Naive B cell (primary cell): Measurements from ENCODE around the gene CRACDL. TPM values are rescaled to one million over a fixed set of nuclear protein-coding genes. Genes with fewer than 3 reads are reported as not detected.

Source experiments
- ATAC-seq, 2 donors: fragments of 150-1000 bp; cut with Tn5 transposase; 2 replicates each; pipeline ENCODE4 v1.10.0; 2021; ENCODE audit warnings: low read depth in 2 of 2, mild to moderate bottlenecking in 2 of 2, moderate library complexity in 2 of 2
- DNase-seq: peaks from one replicate; pipeline ENCODE4 v3.0.0; 2022
- H3K27ac Mint-ChIP-seq, 6 donors: one replicate each; pipeline ENCODE4 v1.8.0; 2020 to 2022; ENCODE audit warnings: mild to moderate bottlenecking in 6 of 6, mixed read lengths in 6 of 6, moderate library complexity in 5 of 6, inconsistent platforms in 2 of 6
- H3K27me3 Mint-ChIP-seq, 3 donors: one replicate each; pipeline ENCODE4 v1.8.0; 2021 to 2022; ENCODE audit warnings: mixed read lengths in 3 of 3, mild to moderate bottlenecking in 1 of 3
- H3K36me3 Mint-ChIP-seq, 2 donors: one replicate each; pipeline ENCODE4 v1.8.0; 2020 to 2022; ENCODE audit warnings: mixed read lengths in 2 of 2, inconsistent platforms in 1 of 2, mild to moderate bottlenecking in 1 of 2
- H3K4me1 Mint-ChIP-seq, 3 donors: one replicate each; pipeline ENCODE4 v1.8.0; 2020 to 2022; ENCODE audit warnings: mixed read lengths in 3 of 3, inconsistent platforms in 1 of 3, mild to moderate bottlenecking in 1 of 3, moderate library complexity in 1 of 3
- H3K4me3 Mint-ChIP-seq, 8 donors: one replicate each; pipeline ENCODE4 v1.8.0; 2020 to 2022; ENCODE audit warnings: mild to moderate bottlenecking in 8 of 8, mixed read lengths in 8 of 8, moderate library complexity in 8 of 8, inconsistent platforms in 2 of 8
- H3K9me3 Mint-ChIP-seq, 7 donors: one replicate each; pipeline ENCODE4 v1.8.0; 2020 to 2022; ENCODE audit warnings: mixed read lengths in 7 of 7, mild to moderate bottlenecking in 5 of 7, inconsistent platforms in 2 of 7, moderate library complexity in 1 of 7
- polyA plus RNA-seq, 6 donors: library from polyadenylated mRNA; unstranded; fragments of 300-500 nt; fragmentation: Illumina TruSeq; gene quantifications; one replicate each; pipeline ENCODE4 v1.2.3, GENCODE V29; 2021; ENCODE audit warnings: low read depth in 6 of 6

Gene CRACDL
- polyA plus RNA-seq, 6 donors from 2014 or later = not detected

GRCh38 chr2:98936353-98937351 lies 627 bp upstream of the CRACDL start:
- Mint-ChIP-seq H3K4me3 (peak overlapping the region; percentile 66 to 88 (median 78)), H3K27me3 (peaks cover 69 to 77% (median 70%) of the 10 kb centered on the region in 3 donors), H3K27ac (no peak overlapping the region), H3K4me1 (peaks cover 0 to 14% (median 10%) of the 10 kb centered on the region in 3 donors), H3K9me3 (no peaks in the 10 kb centered on the region), H3K36me3 (peaks cover 0 to 5% of the 10 kb centered on the region in 2 donors)
- DNase-seq (no peak), ATAC-seq (peak; percentile 49 to 67)

GRCh38 chr2:98935111-98935770 lies 784 bp downstream of the CRACDL start:
- ATAC-seq = no peak
- Mint-ChIP-seq H3K4me3 (peak overlapping the region; percentile 30 to 81 (median 67)), H3K36me3 (peaks cover 0 to 5% of the 10 kb centered on the region in 2 donors), H3K4me1 (peaks cover 0 to 14% (median 12%) of the 10 kb centered on the region in 3 donors), H3K27me3 (peaks cover 71 to 85% (median 78%) of the 10 kb centered on the region in 3 donors), H3K9me3 (no peaks in the 10 kb centered on the region), H3K27ac (peak overlapping the region in 1 of 6 donors; percentile 65)
- no peak for DNase-seq

DNA sequence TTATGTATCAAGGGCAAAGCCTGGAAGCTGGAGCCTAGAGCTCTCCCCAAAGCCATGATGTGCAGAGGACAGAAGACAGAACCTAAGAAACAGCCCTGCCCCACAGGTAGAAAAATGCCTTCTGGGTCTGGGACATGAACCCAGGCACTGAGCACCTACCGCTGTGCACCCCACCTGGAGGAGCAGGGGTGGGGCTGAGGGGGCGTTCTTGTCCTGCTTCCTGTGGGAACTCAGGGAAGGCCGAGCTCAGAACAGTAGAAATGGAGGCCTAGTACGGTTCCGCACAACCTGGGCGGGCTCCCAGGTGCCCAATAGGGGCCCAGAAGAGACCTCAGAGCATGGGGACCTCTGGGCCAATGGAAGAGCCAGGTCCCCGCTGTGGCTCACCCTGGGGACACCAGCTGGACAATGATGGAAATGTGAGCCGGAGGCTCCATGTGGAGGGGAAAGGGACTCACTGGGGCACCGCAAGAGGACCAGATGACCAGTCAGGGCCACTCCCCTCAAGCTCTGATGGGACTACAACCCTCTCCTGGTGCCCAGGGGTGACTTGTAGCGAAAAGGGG lies 3.2 kb downstream of the CRACDL start:
- Mint-ChIP-seq H3K36me3 (no peaks in the 10 kb centered on the region), H3K4me3 (no peak overlapping the region), H3K9me3 (no peaks in the 10 kb centered on the region), H3K4me1 (peaks cover 0 to 14% (median 12%) of the 10 kb centered on the region in 3 donors), H3K27ac (no peak overlapping the region), H3K27me3 (peaks cover 58 to 74% (median 72%) of the 10 kb centered on the region in 3 donors)
- no peak for DNase-seq
- ATAC-seq = no peak

DNA sequence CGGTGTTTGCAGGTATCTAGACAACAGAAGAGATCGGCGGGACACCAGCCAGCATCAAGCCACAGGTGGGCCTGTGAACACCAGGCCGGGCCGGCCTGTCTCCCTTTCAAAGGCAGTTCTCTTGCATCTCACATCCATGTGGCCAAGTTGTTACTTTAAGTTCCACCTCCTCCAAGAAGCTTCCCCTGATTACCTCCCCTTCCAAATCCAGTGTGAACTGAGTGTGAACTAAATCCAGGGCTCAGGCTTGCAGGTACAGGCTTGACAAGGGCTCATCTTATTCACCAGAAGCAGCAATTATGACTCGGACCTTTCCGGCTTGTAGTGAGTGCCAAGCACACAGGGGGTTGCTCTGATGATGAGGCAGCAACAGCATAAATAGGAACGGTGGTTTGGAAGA lies 3.9 kb downstream of the CRACDL start:
- Mint-ChIP-seq H3K9me3 (no peaks in the 10 kb centered on the region), H3K27ac (no peak overlapping the region)
- DNase-seq = no peak

GRCh38 chr2:98931596-98931995 lies 4.4 kb downstream of the CRACDL start:
- Mint-ChIP-seq H3K27ac (no peak overlapping the region), H3K36me3 (no peaks in the 10 kb centered on the region), H3K4me1 (peaks cover 0 to 10% (median 8%) of the 10 kb centered on the region in 3 donors), H3K27me3 (peaks cover 56 to 66% (median 62%) of the 10 kb centered on the region in 3 donors), H3K9me3 (no peaks in the 10 kb centered on the region), H3K4me3 (no peak overlapping the region)
- no peak for DNase-seq
- ATAC-seq = no peak

More for the DNA sequence above, 3.9 kb downstream of the CRACDL start:
- no peaks in the 10 kb centered on the region for H3K36me3 Mint-ChIP-seq
- H3K4me3 Mint-ChIP-seq = no peak overlapping the region
- peaks cover 0 to 12% (median 8%) of the 10 kb centered on the region in 3 donors for H3K4me1 Mint-ChIP-seq
- no peak for ATAC-seq
- H3K27me3 Mint-ChIP-seq = peaks cover 57 to 67% (median 66%) of the 10 kb centered on the region in 3 donors

- Mint-ChIP-seq H3K27me3 (peaks cover 47 to 66% (median 56%) of the 10 kb centered on the region in 3 donors), H3K36me3 (no peaks in the 10 kb centered on the region), H3K4me1 (peaks cover 0 to 4% (median 3%) of the 10 kb centered on the region in 3 donors), H3K27ac (no peak overlapping the region), H3K9me3 (no peaks in the 10 kb centered on the region), H3K4me3 (no peak overlapping the region)
- ATAC-seq (no peak), DNase-seq (no peak)
Observed at GRCh38 chr2:98929920-98930319, 6.1 kb downstream of the CRACDL start.

DNA sequence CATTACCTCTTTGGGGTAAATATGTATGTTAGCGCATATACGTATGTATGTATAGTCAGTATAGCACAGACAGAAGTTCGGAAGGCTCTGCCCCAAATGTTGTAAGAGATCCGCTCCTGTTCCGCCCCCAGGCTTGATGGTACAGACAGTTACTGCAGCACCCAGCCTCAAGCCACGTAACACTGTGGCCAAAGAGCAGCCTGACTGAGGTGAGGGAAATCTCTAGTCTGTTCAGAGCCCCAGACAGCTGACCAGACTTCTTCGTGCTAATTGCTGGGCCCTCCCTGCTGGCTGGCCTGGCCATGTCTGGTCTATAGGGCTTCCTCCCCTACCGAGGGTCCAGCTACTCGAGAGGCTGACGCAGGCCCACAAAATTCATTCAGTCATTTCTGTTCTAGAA lies 7.8 kb downstream of the CRACDL start:
- H3K27me3 Mint-ChIP-seq = peaks cover 36 to 64% (median 55%) of the 10 kb centered on the region in 3 donors
- no peak overlapping the region for H3K4me3 Mint-ChIP-seq
- H3K27ac Mint-ChIP-seq = no peak overlapping the region
- H3K36me3 Mint-ChIP-seq = no peaks in the 10 kb centered on the region
- no peak for ATAC-seq
- H3K9me3 Mint-ChIP-seq = peaks cover 0 to 6% (median 1%) of the 10 kb centered on the region in 7 donors
- H3K4me1 Mint-ChIP-seq = peaks cover 0 to 4% (median 0%) of the 10 kb centered on the region in 3 donors
- no peak for DNase-seq

- Mint-ChIP-seq H3K27me3 (peaks cover 29 to 52% (median 50%) of the 10 kb centered on the region in 3 donors), H3K4me3 (no peak overlapping the region), H3K36me3 (no peaks in the 10 kb centered on the region), H3K9me3 (peaks cover 0 to 8% (median 1%) of the 10 kb centered on the region in 7 donors), H3K4me1 (peaks cover 0 to 4% (median 0%) of the 10 kb centered on the region in 3 donors), H3K27ac (no peak overlapping the region)
- ATAC-seq = no peak
- DNase-seq = no peak
Observed at GRCh38 chr2:98927027-98927426, 9.0 kb downstream of the CRACDL start.

GRCh38 chr2:98926601-98927000 lies 9.4 kb downstream of the CRACDL start:
- H3K36me3 Mint-ChIP-seq = no peaks in the 10 kb centered on the region
- ATAC-seq (no peak), DNase-seq (no peak)
- no peak overlapping the region for H3K27ac Mint-ChIP-seq
- H3K9me3 Mint-ChIP-seq = peaks cover 0 to 8% (median 1%) of the 10 kb centered on the region in 7 donors
- peaks cover 0 to 2% (median 0%) of the 10 kb centered on the region in 3 donors for H3K4me1 Mint-ChIP-seq
- peaks cover 25 to 50% (median 49%) of the 10 kb centered on the region in 3 donors for H3K27me3 Mint-ChIP-seq
- H3K4me3 Mint-ChIP-seq = no peak overlapping the region

- Mint-ChIP-seq H3K4me3 (no peak overlapping the region), H3K27ac (no peak overlapping the region), H3K9me3 (peaks cover 0 to 8% (median 1%) of the 10 kb centered on the region in 7 donors), H3K4me1 (no peaks in the 10 kb centered on the region), H3K27me3 (peaks cover 27 to 57% (median 49%) of the 10 kb centered on the region in 3 donors), H3K36me3 (no peaks in the 10 kb centered on the region)
- DNase-seq (no peak), ATAC-seq (no peak)
Observed at GRCh38 chr2:98924910-98925309, 11.1 kb downstream of the CRACDL start.

DNA sequence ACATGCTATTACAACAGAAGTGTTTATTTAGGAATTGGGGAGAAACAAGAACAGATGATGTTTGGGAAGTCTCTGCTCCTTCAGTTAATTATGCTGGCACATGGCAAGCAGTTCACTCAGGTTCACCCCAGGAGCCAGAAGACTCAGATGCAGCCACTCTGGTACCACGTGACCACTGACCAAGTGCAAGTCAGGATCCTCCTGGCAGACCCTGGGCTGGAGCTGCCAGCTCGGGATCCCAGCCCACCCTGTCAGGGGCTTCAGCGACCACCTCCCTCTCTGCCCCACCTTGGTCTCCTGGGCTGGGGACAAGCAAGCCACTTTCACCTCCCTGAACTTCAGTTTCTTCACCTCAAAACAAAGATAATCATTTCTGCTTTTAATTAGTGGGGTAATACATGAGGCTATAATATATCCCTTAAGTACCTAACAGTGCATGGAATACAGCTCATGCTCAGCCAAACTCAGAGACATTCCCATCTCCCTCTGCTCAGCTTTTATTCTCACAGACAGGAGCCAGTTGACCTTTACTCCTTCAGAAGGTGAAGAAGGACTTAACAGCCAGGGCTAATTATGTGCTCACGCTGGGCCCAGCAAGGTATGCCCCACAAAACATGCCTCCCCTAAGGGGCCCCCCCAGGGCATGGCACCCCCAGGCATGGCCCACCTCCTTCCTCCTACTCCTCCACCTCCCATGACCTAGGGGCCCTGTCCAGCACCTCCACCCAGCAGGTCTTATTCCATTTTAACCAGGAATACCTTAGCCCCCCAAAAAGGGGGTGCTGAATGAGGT lies 11.8 kb downstream of the CRACDL start:
- DNase-seq = no peak
- Mint-ChIP-seq H3K9me3 (peaks cover 0 to 8% (median 1%) of the 10 kb centered on the region in 7 donors), H3K27ac (no peak overlapping the region), H3K36me3 (no peaks in the 10 kb centered on the region), H3K4me1 (no peaks in the 10 kb centered on the region), H3K4me3 (no peak overlapping the region), H3K27me3 (peaks cover 22 to 51% (median 44%) of the 10 kb centered on the region in 3 donors)
- ATAC-seq = no peak

GRCh38 chr2:98923244-98923940 lies 12.6 kb downstream of the CRACDL start:
- Mint-ChIP-seq H3K36me3 (no peaks in the 10 kb centered on the region), H3K27me3 (peaks cover 22 to 51% (median 47%) of the 10 kb centered on the region in 3 donors), H3K4me3 (no peak overlapping the region), H3K9me3 (peaks cover 0 to 11% (median 3%) of the 10 kb centered on the region in 7 donors), H3K4me1 (no peaks in the 10 kb centered on the region), H3K27ac (no peak overlapping the region)
- DNase-seq = no peak
- ATAC-seq = no peak
